T-helper 1 cell treated with Interleukin-12 subunit alpha and Interleukin-12 subunit beta and Interleukin-4 antibody, amounts not matched to agents 30 ng/mL and 1 ng/mL, for 36 hours (primary cell): ENCODE measurements around the gene DHDDS. TPM values are rescaled to one million over a fixed set of nuclear protein-coding genes. Genes with fewer than 3 reads are reported as not detected.
"Not testable (repeated sequence)": the region's sequence is repeated elsewhere in the genome, so short reads cannot be mapped to it uniquely, and the experiment has no call there.

ENCODE experiments used
- intact Hi-C: fragments of 100-400 bp; cut with micrococcal nuclease; formaldehyde crosslinking; loops from one replicate; pipeline ENCODE4 v1.15.1; 2024
- total RNA-seq: library from RNA; stranded (reverse); gene quantifications from 2 replicates; pipeline ENCODE4 v1.2.3, GENCODE V29; 2022

DHDDS gene, protein sequence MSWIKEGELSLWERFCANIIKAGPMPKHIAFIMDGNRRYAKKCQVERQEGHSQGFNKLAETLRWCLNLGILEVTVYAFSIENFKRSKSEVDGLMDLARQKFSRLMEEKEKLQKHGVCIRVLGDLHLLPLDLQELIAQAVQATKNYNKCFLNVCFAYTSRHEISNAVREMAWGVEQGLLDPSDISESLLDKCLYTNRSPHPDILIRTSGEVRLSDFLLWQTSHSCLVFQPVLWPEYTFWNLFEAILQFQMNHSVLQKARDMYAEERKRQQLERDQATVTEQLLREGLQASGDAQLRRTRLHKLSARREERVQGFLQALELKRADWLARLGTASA
- total RNA-seq = 63.7 and 65.4 TPM in 2 replicates

DNA sequence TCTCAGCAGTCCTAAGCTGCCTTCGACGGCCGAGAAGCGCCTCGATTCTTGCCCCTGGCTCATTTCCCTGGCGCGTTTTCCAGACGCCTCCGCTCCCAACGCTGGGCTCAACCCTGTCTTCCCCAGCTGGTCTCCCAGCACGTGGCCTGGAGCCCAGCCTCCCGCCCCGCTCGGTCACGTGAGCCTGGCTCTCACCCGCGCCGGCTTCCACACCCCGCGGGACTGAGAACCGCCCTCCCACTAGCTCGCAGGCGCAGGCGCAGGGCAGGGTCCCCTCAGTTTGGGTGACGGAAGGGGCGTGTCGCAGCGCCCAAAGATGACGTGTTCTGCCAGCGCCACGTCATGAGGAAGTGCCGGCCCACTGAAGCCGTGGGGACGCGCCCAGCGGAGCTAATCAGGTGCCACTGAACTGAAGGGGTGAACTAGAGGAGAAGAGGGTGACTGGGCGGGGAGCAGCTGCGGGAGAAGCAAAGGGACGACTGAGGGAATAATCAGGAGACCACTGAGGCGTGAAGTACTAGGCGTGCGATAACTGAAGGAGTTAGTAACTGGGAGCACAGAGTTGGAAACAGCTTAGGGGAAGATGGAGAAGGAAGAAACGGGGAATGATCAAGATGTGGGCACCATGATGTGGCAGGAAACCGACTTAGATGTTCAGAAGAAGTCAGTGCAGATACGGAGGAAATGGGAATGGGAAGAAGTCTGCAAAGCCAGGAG is at the start of gene DHDDS:
Gene DHDDS (plus strand): TSS at position 343 of the 717 bp plus-strand sequence. CDS start 625 bp downstream, outside the sequence.
- intact Hi-C loops = loop anchor here (1.0 to 10.0 kb wide), 13 partner anchors 40 to 1002 kb away; partner anchors contain the start of genes CEP85, HMGN2, MACO1 and SFN

DNA sequence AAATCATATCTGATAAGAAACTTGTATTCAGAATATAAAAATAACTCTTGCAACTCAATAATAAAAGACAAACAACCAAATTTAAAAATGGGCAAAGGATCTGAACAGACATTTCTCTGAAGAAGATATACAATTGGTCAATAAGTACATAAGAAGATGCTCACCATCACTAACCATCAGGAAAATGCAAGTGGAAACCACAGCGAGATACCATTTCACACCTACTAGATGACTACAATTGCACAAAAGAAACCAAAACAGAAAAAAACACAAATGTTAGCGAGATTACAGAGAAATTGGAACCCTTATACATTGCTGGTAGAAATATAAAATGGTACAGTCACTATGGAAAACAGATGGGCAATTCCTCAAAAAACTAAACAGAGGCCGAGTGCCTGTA is 48.0 kb upstream of the DHDDS start:
- intact Hi-C loops = no loop called here

DNA sequence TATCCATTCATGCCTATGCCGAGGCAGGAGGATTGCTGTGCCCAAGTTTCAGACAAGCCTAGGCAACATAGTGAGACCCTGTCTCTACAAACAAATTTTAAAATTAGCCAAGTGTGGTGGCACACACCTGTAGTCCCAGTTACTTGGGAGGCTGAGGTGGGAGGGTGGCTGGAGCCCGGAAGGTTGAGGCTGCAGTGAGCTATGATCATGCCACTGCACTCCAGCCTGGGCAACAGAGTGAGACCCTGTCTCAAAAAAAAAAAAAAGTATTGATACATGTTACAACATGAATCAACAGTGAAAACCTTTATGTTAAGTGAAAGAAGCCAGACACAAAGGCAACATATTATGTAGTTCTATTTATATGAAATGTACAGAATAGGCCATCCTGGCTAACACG is 47.1 kb upstream of the DHDDS start:
- intact Hi-C loops = not testable (repeated sequence)

DNA sequence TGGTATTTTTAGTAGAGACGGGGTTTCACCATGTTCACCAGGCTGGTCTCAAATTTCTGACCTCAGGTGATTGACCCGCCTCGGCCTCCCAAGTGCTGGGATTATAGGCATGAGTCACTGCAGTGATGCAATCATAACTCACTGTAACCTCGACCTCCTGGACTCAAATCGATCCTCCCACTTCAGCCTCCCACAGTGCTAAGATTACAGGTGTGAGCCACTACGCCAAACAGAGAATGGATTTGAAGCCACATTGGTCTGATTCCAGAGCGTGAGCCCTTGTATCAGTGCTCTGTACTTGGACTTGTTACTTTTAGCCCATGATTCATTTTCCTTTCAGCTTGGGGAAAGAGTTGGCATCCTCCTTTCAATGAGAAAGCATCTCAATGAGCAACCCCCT is 44.7 kb upstream of the DHDDS start:
- intact Hi-C loops = no loop called here

DNA sequence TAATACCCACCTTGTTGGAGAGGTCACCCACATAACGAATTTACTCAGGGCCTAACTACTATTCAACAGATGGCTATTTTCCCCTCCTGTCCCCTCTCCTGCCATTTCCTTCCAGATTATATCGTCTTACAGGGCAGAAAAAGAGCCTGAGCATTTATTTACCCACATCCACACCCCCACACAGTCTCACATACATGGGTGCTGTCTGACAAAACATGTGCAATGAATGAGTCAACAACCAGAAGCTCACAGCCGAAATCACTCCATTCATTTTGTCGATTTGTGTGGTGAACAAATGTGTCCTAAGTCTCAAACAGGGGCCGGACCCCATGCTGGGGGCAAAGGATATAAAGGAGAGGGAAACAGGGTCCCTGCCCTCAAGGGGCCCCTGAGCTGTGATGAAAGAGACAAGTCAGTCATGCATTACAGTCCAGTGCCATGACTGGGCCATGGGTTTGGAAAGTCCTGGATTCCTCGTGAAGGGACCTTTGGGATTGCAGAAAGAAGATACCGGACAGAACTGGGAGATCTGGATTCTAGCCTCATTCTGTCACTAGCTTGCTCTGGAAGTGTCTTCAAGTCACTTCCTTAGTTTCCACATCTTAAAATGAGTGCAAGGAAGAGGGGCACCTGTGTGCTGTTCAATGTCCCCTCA is 43.2 kb upstream of the DHDDS start:
- intact Hi-C loops = no loop called here

DNA sequence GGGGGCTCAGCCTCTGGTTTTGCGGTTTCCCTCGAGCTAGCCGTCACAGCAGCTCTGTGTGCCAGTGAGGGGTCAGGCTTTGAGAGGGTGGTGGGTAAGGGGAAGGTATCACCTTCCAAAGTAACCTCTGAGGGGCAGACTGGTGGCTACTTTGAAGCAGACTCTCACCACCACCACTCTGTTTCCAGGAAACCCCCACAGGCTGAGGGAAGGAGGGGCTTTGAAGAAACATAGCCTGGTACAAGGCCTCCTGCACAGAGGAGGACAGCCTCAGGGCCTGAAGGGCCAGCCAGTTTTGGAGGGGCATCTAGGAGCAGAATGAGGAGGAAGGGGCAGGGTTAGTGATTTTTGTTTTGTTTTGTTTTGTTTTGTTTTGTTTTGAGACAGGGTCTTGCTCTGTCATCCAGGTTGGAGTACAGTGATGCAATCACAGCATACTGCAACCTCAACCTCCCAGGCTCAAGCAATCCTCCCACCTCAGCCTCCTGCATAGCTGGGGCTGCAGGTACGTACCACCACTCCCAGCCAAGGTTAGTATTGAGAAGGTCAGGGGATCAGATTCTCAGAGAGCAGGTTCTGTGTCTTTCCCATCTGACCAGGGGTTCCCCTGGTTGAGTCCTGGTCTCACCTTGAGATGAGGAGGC is 42.4 kb upstream of the DHDDS start:
- intact Hi-C loops = loop anchor here (2.0 kb wide), 1 partner anchor 285 kb away; no protein-coding TSS in a partner anchor

DNA sequence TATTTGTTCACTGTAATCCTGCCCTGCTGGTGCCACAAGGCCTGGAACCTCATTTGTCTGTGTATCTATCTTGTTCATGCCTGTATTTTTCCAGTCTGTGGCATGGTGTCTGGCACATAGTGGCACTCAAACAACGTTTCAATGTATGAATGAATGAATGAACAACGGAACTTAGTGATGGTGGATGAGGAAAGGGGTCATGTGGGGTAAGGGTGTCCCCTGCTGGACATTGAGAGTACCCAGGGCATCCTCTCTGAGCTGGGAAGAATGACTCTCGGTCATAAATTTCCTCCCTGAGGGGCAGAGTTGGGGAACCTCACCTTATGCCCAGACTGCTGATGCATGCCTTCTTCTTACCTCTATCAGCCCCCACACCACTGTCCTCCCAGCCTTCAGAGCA is 40.7 kb upstream of the DHDDS start:
- intact Hi-C loops = loop anchor here (1.0 to 2.0 kb wide), 9 partner anchors 28 to 287 kb away; partner anchors contain the start of genes CEP85 and ZNF593

DNA sequence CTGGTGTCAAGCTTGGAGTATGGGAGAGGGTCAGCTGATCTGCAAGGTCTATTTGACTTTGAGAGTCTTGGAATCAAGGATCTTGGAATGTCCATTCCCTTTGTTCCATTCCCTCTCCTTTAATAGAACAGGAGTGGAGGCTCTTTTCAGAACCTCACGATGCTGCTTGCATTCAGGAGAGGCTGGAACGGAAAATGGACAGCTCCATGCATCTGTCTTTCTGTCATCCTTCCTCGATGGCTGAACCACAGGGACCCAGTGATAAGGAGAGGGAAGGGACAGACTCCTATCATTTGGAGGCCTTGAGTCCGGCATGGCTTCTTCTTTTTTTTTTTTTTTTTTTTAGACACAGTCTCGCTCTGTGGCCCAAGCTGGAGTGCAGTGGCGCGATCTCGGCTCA is 36.4 kb upstream of the DHDDS start:
- intact Hi-C loops = loop anchor here (1.0 to 2.0 kb wide), 3 partner anchors 17 to 120 kb away; no protein-coding TSS in a partner anchor

DNA sequence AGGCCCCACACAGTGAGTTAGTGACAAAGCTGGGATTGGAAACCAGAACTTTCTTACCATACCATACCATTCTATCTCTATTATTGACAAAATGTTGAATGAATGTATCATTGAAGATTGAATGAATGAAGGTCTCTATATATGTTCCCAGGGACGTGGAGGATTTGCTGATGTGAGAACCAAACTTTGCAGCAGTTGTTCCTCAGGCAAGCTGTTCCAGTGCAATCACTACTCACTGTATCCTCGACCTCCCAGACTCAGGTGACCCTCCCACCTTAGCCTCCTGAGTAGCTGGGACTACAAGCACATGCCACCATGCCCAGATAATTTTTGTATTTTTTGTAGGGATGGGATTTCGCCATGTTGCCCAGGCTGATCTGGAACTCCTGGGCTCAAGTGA is 33.1 kb upstream of the DHDDS start:
- intact Hi-C loops = no loop called here

DNA sequence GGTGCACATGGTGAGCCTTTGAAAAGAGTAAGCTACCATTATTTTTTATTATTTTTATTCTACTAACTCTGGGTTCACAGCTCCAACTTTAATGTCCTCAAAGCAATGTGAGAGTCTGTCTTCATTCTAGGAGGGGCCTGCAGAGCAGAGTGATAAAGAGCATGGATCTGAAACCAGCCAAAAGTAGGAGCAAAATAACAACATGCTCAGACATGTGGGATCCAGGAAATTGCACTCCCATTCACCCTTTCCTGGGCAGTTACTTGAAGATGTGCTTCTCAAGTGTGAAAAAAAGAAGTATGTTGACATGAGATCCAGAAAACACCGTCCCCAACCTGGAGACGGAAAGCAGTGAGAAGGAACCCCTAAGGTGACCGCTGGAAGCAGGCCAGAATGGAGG is 30.2 kb upstream of the DHDDS start:
- intact Hi-C loops = no loop called here

DNA sequence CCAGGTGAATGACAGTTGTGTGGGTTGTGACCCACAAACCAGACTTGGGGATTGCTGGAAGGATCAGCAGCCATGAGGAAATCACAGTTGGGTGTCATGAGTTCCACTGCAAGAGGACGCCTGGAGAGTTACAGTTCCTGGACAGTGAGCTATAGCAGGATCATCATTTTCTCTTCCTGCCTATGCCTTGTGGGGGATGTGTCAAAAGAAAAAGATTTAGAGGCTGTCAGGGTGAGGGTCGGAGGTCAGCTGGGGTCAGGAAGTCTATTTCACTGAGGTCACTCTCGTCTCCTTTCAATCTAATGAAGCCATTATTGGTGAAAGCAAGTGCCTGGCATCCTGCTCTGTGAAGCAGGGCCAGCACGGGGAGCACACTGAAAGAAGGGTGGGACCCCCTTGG is 28.5 kb upstream of the DHDDS start:
- intact Hi-C loops = no loop called here

DNA sequence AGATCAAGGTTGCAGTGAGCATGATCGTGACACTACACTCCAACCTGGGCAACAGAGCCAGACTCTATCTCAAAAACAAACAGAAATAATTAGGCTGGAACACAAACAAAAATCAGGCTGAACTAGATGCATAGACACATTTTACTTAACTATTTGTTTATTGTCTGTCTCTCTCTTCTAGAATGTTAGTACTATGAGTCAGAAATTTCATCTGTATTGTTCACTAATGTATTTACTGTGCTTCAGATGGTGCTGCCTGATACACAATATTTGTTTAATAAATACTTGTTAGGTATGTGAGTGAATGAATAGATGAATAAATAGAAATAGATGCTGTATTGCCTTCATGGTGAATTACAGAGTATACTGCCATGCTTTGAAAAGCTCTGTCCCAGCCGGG is 27.5 kb upstream of the DHDDS start:
- intact Hi-C loops = no loop called here

DNA sequence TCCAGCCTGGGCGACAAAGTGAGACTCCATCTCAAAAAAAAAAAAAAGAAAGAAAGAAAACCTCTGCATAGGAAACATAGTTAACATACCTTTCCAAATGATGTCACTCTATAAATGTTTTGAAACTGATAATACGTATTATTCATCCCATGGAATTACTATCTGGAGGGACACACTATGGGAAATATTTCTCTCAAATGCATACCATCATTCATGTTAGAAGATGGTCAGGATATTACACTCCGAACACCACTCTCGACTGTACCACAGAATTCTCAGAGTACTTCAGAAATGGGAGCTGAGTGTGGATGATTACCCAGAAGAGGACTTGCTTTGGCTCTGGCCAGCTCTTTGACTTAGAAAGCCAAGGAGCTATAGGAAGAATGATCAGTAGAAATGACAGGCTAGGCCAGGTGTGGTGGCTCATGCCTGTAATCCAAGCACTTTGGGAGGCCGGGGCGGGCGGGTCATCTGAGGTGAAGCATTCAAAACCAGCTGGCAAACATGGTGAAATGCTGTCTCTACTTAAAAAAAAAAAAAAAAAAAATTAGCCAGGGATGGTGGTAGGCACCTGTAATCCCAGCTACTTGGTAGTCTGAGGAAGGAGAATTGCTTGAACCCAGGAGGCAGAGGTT is 26.7 kb upstream of the DHDDS start:
- intact Hi-C loops = no loop called here

DNA sequence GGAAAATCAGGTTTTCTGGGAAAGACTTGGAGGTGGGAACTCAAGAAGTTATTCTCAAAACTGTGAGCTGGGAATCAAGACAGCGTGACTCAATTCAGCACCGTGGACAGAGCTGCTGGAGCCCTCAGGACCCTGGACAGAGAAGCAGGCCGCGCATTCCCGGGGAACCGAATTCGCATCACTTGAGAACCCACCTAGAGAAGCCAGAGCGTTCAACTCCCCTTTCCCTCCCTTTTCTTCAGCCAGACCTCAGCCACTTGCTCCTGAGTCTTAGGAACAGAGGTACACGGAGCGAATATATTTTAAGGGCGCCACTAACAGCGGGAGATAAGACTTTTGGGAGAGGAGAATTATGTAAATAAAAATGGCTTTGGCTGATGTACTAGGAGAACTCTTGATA is 23.5 kb upstream of the DHDDS start:
- intact Hi-C loops = loop anchor here (2.0 kb wide), 1 partner anchor 64 kb away; the partner anchor contains the start of gene HMGN2

DNA sequence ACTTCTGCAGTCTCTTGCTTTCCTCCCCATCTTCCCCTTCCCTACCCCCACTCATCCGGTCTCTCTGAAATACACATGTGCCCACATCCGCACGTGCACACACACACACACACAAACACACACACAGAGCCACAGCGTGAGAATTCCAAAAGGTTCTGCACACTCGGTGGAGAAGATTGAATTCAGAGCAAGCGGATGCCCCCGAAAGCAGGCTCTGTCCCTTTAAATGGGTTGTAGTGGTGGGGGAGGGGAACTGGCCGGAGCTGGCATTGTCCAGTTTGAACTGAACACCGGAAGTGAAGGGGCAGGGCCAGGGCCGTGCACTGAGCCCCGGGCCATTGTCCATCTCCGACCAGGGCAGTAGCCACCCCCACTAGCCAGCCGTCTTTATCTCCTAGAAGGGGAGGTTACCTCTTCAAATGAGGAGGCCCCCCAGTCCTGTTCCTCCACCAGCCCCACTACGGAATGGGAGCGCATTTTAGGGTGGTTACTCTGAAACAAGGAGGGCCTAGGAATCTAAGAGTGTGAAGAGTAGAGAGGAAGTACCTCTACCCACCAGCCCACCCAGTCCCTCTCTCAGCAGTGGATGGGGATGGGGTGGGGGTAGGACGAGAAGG is 22.8 kb upstream of the DHDDS start:
- intact Hi-C loops = loop anchor here (2.0 kb wide), 1 partner anchor 64 kb away; the partner anchor contains the start of gene HMGN2

DNA sequence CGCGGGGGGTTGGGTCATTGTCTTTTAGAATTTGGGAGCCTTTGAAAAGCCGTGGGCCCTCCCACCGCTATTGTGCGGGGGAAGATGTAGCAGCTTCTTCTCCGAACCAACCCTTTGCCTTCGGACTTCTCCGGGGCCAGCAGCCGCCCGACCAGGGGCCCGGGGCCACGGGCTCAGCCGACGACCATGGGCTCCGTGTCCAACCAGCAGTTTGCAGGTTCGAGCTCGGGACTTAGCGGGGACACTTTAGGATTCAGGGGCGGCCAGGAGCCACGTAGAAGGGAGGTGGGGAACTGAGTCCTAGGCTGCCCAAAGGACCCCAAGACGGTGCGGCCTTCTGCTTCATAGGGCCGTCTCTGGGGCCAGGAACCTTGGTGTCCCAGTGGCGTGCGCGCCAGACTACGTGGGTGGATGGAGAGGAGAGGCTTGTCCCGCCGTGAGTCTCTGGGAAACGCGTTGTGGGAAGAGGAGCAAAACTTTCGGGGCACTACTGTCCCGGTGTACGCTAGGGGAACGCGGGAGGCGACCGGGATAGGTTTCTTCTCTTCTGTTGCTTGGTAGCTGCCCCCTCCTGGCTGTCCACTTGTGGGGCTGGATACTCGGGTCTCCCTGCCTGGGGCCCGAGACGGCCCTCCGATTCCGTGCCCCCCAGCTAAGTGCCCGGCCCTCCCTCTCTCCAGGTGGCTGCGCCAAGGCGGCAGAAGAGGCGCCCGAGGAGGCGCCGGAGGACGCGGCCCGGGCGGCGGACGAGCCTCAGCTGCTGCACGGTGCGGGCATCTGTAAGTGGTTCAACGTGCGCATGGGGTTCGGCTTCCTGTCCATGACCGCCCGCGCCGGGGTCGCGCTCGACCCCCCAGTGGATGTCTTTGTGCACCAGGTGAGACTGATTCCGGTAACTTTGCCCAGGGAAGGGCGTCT is 21.2 kb upstream of the DHDDS start, which contains the start of gene LIN28A:
Gene LIN28A (plus strand): TSS at position 112 of the 918 bp plus-strand sequence. CDS start 75 bp downstream, at position 187.
- intact Hi-C loops = no loop called here

DNA sequence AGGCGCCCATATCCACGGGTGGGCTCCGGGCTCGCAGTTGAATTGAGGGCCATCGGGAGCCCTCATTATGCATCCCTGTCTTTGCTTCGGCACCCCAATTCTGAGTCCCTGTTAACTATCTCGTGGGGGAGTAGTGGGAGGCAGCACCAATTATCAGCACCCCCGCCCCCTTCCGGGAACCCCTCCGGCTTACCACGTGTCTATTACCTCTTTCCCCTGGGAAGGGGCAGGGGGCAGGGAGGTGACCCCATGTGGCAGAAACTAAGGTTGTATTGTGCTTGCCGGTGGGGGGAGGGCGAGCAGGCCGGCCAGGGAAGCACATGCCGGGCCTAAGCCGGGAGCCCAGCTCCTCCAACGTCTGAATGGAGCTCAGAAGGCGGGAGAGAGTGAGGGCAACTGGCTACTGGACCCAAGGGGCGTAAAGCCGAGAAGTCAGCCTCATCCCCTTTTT is 20.5 kb upstream of the DHDDS start:
- intact Hi-C loops = no loop called here

DNA sequence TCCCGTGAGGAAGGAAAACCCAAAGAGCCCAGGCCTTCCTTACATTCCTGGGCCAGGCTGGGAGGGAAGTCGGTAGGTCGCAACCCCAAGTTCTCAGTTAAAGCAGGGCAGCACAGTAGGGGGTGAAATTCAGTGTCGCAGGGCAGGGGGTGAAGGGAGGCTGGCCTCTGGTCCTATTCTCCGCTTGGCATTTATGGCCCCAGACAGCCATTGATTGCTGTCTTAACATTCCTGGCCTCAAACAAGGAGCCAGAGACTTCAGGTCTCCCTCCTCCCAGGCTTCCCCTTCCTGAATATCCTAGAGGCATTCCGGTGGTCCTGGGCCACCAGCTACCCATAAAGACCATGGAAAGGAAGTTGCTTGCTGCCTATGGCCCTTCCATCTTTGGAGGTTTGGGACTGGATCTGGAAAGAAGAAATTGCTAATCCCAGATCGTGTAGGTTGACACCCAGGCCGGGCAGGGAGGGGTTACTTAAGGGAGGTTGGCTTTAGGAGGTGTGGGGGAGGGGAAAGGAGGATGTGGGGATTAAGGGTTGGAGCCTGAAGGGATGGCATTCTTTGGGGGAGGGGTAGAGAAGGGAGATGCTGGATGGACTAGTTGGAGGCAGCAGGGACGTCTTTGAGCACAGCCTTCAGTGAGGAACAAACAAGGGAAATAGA is 19.8 kb upstream of the DHDDS start:
- intact Hi-C loops = no loop called here

DNA sequence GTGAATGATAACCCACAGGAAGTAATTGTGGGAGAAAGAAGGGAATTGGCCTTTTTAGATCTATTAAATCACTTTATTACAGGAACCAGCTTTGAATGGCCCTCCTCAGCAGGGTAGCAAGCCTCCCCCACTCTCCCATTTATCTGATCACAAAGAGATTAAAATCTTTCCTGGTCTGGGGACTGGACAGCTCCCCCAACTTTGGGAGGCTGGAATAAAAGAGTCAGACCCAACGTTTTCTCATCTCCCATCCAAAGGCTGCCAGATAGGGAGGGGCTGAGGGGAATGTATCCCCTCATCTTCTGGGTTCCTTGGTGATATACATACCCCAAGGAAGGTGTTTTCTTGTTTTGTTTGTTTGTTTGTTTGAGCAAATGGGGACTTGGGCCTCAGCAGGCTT is 19.1 kb upstream of the DHDDS start:
- intact Hi-C loops = no loop called here
